Bronchial epithelial cell (primary cell): ENCODE data around the gene APOA4. TPM values are rescaled to one million over a fixed set of nuclear protein-coding genes. Genes with fewer than 3 reads are reported as not detected.
"Not testable (repeated sequence)": the region's sequence is repeated elsewhere in the genome, so short reads cannot be mapped to it uniquely, and the experiment has no call there.

ENCODE experiments used
- DNase-seq: peaks from one replicate; pipeline ENCODE4 v3.0.0-alpha.2; 2010; ENCODE audit warnings: low read depth
- FAIRE-seq: peaks from 2 replicates; lab custom pipeline; 2011; peaks lifted over from hg19 to GRCh38; lab: Jason Lieb, UNC
- H3K27me3 ChIP-seq: 2 replicates; pipeline ENCODE4 v1.5.1; 2011; ENCODE audit warnings: low read length; ENCODE audit not compliant: control insufficient read depth, insufficient read depth
- H3K36me3 ChIP-seq: 2 replicates; pipeline ENCODE4 v1.5.1; 2011; ENCODE audit warnings: low read length; ENCODE audit not compliant: control insufficient read depth, insufficient read depth
- H3K4me3 ChIP-seq: 2 replicates; pipeline ENCODE4 v1.5.1; 2011; ENCODE audit warnings: mild to moderate bottlenecking, low read depth, low read length, control low read depth
- CTCF ChIP-seq: IDR thresholded peaks from 2 replicates; pipeline ENCODE4 v1.5.1; 2011; ENCODE audit warnings: mild to moderate bottlenecking, moderate library complexity, low read length, control low read depth, inconsistent platforms; ENCODE audit not compliant: insufficient read depth, severe bottlenecking
- total RNA-seq: library from RNA; depleted of rRNA; stranded (reverse); fragments of >200 nt; gene quantifications from 2 replicates; pipeline ENCODE4 v1.2.1, GENCODE V29; 2014

Gene APOA4
- total RNA-seq, 1 donor from 2014 or later: not detected

GRCh38 chr11:116808262-116809175, 14.6 kb downstream of the APOA4 start:
- TF ChIP-seq CTCF: no peak
- Histone ChIP-seq H3K36me3 (no peaks in the 10 kb centered on the region), H3K27me3 (no peaks in the 10 kb centered on the region), H3K4me3 (no peak overlapping the region)
- DNase-seq (peak; percentile 88), FAIRE-seq (no peak)

DNA sequence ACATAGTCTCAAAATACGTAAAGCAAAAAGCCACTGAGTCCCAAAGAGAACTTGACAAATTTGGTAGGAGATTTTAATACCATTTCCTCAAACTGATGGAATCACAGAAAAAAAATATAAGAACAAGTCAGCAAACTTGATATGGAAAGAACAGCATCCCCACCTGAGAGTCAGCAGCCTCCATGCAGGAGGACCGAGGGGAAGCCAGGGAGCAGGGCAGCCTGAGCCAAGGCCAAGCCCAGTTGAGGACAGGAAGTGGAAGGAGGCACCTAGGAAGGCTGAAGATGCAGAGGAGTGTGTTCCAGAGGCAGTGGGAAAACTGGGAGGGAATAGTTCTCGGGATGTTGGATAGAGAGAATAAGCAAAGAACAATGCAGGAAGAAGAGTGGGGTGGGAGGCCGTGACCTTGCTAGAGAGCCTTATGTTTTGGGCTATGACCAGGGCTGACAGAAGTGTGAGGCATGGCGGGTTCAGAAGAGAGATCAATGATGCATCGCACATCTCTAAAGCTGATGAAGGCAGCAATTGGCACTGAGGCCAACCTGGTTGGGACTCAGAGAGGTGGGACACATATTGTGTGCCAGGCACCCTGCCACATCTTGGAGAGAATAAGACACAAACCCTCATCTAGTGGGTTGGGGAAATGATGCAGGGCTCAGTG, 15.4 kb downstream of the APOA4 start:
- DNase-seq (no peak), FAIRE-seq (no peak)
- Histone ChIP-seq H3K36me3 (no peaks in the 10 kb centered on the region), H3K4me3 (no peak overlapping the region), H3K27me3 (no peaks in the 10 kb centered on the region)
- TF ChIP-seq CTCF: no peak

DNA sequence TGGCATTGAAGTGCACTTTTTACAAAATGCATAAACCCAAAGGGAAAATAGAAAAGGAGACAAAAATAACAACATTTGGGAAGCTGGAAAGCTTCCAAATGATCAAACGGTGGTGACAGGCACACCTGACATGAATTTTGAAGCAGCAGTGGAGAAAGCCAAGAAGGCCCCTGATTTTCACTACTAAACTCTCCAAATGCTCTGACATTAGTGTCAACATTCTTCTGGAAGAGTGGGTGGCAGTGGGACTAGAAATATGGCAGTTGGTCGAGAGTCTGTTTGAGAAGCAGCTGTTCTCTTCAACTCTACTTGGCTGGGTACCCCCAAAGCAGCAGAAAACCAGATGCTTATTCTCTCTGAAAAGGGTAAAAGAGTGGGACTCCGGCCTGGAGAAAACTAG, 19.1 kb downstream of the APOA4 start:
- Histone ChIP-seq H3K4me3 (no peak overlapping the region), H3K27me3 (no peaks in the 10 kb centered on the region), H3K36me3 (no peaks in the 10 kb centered on the region)
- TF ChIP-seq CTCF: no peak
- FAIRE-seq (no peak), DNase-seq (no peak)

DNA sequence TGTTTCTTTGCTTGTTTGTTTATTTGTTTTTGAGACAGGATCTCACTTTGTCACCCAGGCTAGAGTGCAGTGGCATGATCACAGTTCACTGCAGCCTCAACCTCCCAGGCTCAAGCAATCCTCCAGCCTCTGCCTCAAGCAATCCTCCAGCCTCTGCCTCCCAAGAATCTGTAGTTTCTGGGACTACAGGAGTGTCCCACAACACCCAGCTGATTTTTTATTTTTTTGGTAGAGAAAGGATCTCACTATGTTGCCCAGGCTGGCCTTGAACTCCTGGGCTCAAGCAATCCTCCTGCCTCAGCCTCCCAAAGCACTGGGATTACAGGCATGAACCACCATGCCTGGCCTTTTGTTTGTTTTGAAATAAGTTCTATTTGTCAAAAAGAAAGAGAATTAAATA, 21.4 kb downstream of the APOA4 start:
- not testable (repeated sequence) for H3K27me3 ChIP-seq, FAIRE-seq, H3K36me3 ChIP-seq, H3K4me3 ChIP-seq, DNase-seq

DNA sequence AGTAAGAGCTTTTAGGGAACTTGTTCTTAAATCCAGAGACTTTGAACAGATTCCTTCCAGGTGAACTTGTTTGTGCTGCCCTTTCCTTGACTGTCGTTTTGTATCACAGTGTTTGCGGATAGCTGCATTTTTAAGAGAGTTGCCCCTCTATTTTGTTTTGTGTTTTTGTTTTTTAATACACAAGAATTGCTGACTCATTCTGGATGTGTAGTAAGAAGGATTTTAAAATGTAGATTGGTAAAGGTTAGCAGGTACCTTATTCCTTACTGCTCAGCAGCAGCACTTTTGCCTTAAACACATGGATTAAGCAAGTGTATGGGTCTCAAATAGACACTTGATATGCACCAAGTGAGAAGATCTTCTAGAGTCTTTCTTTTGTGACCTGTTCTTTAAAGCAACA, 22.5 kb downstream of the APOA4 start:
- Histone ChIP-seq H3K36me3 (no peaks in the 10 kb centered on the region), H3K4me3 (no peak overlapping the region), H3K27me3 (no peaks in the 10 kb centered on the region)
- FAIRE-seq: no peak
- TF ChIP-seq CTCF: no peak
- no peak for DNase-seq

GRCh38 chr11:116798368-116798767, 24.7 kb downstream of the APOA4 start:
- Histone ChIP-seq H3K36me3 (no peaks in the 10 kb centered on the region), H3K27me3 (no peaks in the 10 kb centered on the region), H3K4me3 (no peak overlapping the region)
- no peak for TF ChIP-seq CTCF
- no peak for FAIRE-seq
- DNase-seq: no peak
